PC-3 (cell line): ENCODE results near the gene ZNF91. TPM values are rescaled to one million over a fixed set of nuclear protein-coding genes. Genes with fewer than 3 reads are reported as not detected.

Experiments used
- total RNA-seq: library from RNA; depleted of rRNA; stranded (reverse); fragments of >200 nt; gene quantifications from 2 replicates; pipeline ENCODE4 v1.2.3, GENCODE V29; 2014; rRNA removed

Gene ZNF91
- total RNA-seq, 1 experiment from 2014 or later, result 22.2 TPM

Other genes with a start within 250 kb of the ZNF91 start
- 14.9 and 23.1 TPM in 2 replicates for gene ZNF724, start 145.1 kb downstream of the ZNF91 start, total RNA-seq